GM18526 (cell line): ENCODE results near the gene FAM171A2.

Source experiments
- POLR2A ChIP-seq: IDR thresholded peaks from 3 replicates; pipeline ENCODE4 v1.6.1; 2011; ENCODE audit not compliant: insufficient read length; ENCODE audit errors: extremely low read depth

FAM171A2 gene

GRCh38 chr17:44363613-44364159 lies at the start of gene FAM171A2:
FAM171A2 (minus strand) TSS chr17:44363853; CDS start chr17:44363714, 139 bp downstream.
- TF ChIP-seq POLR2A, result no peak

DNA sequence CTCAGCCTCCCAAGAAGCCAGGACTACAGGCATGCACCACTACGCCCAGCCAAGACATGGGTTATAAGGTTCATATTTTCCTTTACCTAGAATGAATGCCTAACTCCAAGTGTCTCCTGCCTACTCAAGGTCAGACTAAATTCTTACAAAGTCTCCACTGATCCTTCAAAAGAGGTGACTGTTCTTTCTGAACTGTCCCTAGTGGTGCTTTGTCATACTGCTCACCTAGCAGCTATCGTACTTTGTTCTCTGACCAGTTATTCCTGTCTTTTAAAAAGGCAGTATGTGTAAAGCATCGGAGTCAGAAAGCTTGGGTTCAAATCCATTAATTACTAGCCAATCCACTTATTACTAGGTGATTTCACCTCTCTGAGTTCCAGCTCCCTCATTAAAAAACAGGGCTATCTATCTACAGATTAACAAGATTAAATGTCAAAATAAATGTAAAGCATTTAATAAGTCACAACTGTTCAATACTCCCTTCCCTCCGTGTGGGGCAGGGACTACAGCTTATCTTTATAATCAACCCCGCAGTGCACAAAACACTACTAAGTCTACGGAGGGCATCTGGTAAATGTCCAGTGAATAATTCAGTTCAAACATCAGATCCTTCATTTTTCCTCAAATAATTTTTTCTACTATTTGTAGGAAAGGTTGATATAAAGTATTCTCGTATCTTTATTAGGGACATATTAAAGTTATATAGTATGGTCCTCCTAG lies 45.8 kb upstream of the FAM171A2 start:
- no peak for TF ChIP-seq POLR2A

GRCh38 chr17:44408786-44409185 lies 45.1 kb upstream of the FAM171A2 start:
- TF ChIP-seq POLR2A, result no peak

- TF ChIP-seq POLR2A, result no peak
Measured at GRCh38 chr17:44402564-44403172, 39.0 kb upstream of the FAM171A2 start.

DNA sequence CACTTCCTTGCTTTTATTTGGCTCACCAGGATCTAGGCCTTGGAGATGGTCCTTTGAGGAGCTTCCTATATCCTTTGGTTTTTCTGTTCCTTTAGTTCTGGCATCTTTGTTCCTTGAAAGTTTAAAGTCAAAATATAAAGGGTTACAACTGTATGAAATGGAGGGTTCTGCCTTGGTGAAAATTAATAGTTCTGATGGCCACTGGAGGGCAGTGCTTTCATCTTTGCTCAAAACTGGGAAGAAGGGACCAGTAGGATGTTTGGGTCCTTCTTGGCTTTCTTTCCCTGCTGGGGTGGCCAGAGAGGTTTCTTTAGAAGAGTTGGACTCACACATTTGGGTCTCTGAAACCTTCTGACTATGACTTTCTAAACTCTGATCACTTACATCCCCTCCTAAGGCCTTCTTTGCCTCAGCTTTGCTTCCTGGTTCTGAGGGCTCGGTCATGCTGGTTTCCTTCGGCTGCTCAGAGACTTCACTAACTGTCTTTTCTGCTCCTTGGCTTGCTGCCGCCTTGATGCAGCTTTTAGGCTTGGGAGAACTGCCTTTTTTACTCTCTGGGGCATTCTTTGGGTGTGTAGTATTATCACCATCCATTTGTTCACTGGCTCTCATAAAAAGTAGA lies 36.7 kb upstream of the FAM171A2 start:
- TF ChIP-seq POLR2A, result no peak

- TF ChIP-seq POLR2A, result no peak
Measured at GRCh38 chr17:44398692-44399691, 35.3 kb upstream of the FAM171A2 start.

DNA sequence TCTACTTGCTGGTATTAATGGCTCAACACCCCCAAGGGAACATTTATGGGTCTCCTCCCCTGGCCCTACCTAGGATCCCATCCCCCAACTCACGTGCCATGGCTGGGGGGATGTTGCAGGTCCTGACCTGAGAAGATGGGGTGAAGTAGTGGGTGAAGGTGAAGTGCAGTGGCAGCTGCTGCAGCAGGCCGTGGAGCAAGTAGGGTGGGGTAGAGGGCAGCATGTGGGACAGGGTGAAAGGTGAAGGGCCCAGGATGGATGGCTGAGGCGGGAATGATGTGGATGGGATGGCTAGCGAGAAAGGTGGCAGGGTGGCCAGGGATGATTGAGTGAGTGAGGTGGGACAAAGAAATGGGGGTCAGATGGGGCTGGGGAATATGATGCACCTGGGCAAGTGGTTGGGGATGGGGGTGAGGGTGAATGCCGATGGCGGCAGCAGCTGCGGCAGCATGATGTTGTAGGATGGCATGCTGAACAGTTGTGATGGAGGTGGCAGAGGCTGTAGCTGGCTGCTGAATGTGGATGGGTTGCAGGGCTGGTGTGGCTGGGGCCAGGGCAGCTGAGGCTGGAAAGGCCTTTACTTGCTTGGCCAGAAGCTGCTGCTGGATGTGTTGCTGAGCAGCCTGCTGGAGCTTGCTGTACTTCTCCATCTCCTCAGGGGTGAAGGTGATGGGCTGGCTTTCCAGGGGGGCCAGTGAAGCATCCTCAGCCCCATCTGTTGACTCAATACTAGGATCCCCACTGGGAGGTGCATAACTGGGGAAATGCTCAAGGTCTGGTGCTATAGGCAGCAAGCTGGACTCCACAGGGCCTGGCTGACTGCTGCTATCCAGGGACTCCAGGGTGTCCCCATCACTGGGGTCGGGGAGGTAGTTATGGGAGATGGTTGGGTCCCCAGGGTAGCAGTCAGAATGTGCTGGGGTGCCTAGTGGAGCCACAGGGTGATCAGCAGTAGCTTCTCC lies 34.1 kb upstream of the FAM171A2 start:
- no peak for TF ChIP-seq POLR2A

- TF ChIP-seq POLR2A, result no peak
Measured at GRCh38 chr17:44396946-44397345, 33.3 kb upstream of the FAM171A2 start.

DNA sequence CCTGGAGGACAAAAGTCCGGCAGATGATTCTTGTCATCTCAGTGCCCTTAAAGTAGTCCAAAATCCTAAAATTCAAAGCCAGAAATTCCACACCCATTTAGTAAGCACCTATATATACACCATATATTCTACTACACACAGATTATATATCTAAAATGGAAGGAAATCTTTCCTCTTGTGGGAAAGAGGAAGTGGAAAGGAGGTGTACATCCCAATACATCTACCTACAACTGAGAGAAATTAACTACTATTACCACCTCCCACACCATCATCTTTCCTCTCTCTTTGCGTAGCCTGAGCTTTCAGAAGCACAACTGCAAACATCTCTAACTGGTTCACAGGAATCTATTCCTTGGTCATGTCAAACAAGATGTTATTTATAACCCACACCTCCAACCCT lies 31.2 kb upstream of the FAM171A2 start:
- no peak for TF ChIP-seq POLR2A

- TF ChIP-seq POLR2A, result no peak
Measured at GRCh38 chr17:44390250-44390870, 26.7 kb upstream of the FAM171A2 start.

DNA sequence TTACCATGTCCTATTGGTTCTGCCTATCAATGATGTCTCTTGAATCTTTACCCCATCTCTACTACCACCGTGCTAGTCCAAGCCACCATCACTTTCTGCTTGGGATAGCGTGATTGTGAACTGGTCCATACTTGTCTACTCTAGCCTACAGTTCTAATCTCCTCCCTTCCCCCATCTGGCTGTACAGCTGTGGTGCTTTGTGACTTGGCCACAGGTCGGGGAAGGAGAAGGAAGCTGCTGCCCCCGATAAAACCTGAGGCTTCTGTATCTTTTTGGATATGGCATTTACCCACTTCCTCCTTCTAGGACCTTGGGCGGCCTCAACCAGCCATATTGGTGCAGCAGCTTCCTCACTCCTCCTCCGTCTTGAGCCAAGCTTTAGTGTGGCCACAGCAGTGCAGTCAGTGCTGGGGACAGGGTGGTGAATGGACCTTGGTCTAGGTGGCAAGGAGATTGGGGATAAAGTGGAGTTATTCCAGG lies 26.1 kb upstream of the FAM171A2 start:
- no peak for TF ChIP-seq POLR2A

DNA sequence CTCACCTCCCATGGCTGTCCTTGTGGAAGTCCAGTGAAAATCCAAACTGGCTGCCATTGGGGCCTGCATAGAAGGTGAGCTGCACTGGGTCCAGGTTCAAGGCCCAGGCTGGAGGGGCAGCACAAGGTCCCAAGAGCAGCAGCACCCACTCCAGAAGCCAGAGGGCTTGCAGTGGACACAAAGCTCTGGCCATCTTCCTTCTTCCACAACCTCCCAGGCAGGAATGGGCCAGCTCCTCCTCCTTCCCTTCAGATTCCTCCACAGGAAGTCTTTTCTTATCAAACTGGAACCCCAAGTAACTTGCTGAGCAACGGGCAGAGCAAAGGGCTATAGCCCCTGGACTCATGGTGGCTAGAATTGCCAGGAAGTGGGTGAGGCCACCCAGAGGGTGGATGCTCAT lies 25.6 kb upstream of the FAM171A2 start, which contains the start of gene ITGA2B:
Gene ITGA2B, minus strand, starts transcription at position 369 of the 400 bp plus-strand sequence. Its CDS starts 176 bp downstream, at position 193.
- TF ChIP-seq POLR2A, result no peak

GRCh38 chr17:44387804-44388203 lies 24.2 kb upstream of the FAM171A2 start:
- no peak for TF ChIP-seq POLR2A
